GM18907 (cell line): ENCODE data around the gene ZFP36L1.
"Not testable (repeated sequence)": the region's sequence is repeated elsewhere in the genome, so short reads cannot be mapped to it uniquely, and the experiment has no call there.

Source experiments
- ATAC-seq: cut with Tn5 transposase; IDR thresholded peaks from one replicate; pipeline ENCODE4 v1.9.1; 2021; ENCODE audit warnings: mild to moderate bottlenecking, moderate library complexity; ENCODE audit not compliant: unreplicated experiment

The ZFP36L1 gene

GRCh38 chr14:68767248-68767645 lies 25.6 kb downstream of the ZFP36L1 start:
- ATAC-seq, result no peak

GRCh38 chr14:68766299-68767247 lies 26.3 kb downstream of the ZFP36L1 start:
- ATAC-seq, result no peak

- not testable (repeated sequence) for ATAC-seq
These were observed 29.0 kb downstream of the ZFP36L1 start for GRCh38 chr14:68763843-68764242.

GRCh38 chr14:68762953-68763764 lies 29.7 kb downstream of the ZFP36L1 start:
- ATAC-seq, result no peak

- no peak for ATAC-seq
These were observed 31.5 kb downstream of the ZFP36L1 start for GRCh38 chr14:68761391-68761790.

GRCh38 chr14:68760761-68761160 lies 32.1 kb downstream of the ZFP36L1 start:
- no peak for ATAC-seq

- no peak for ATAC-seq
These were observed 32.9 kb downstream of the ZFP36L1 start for GRCh38 chr14:68759937-68760336.

GRCh38 chr14:68759017-68759560 lies 33.8 kb downstream of the ZFP36L1 start:
- no peak for ATAC-seq

- ATAC-seq, result no peak
These were observed 34.6 kb downstream of the ZFP36L1 start for GRCh38 chr14:68758301-68758700.

- ATAC-seq, result no peak
These were observed 35.2 kb downstream of the ZFP36L1 start for GRCh38 chr14:68757618-68758081.

GRCh38 chr14:68756734-68757133 lies 36.1 kb downstream of the ZFP36L1 start:
- ATAC-seq, result no peak

GRCh38 chr14:68756000-68756481 lies 36.8 kb downstream of the ZFP36L1 start:
- ATAC-seq, result no peak

- no peak for ATAC-seq
These were observed 37.9 kb downstream of the ZFP36L1 start for GRCh38 chr14:68755016-68755353.

- no peak for ATAC-seq
These were observed 39.2 kb downstream of the ZFP36L1 start for GRCh38 chr14:68753690-68754089.

- ATAC-seq, result no peak
These were observed 40.4 kb downstream of the ZFP36L1 start for GRCh38 chr14:68752271-68753006.

- ATAC-seq, result no peak
These were observed 43.1 kb downstream of the ZFP36L1 start for GRCh38 chr14:68749487-68750475.

GRCh38 chr14:68748691-68749090 lies 44.2 kb downstream of the ZFP36L1 start:
- no peak for ATAC-seq

- ATAC-seq, result no peak
These were observed 44.6 kb downstream of the ZFP36L1 start for GRCh38 chr14:68748260-68748659.

GRCh38 chr14:68747393-68747792 lies 45.5 kb downstream of the ZFP36L1 start:
- no peak for ATAC-seq
